GM18511 (cell line): ENCODE results near the gene ATL3.
"Not testable (repeated sequence)": the region's sequence is repeated elsewhere in the genome, so short reads cannot be mapped to it uniquely, and the experiment has no call there.

Source experiments
- ATAC-seq: cut with Tn5 transposase; IDR thresholded peaks from one replicate; pipeline ENCODE4 v1.9.1; 2021; ENCODE audit warnings: mild to moderate bottlenecking, moderate library complexity; ENCODE audit not compliant: unreplicated experiment

The ATL3 gene

GRCh38 chr11:63590024-63590788 lies 81.0 kb downstream of the ATL3 start:
- no peak for ATAC-seq

DNA sequence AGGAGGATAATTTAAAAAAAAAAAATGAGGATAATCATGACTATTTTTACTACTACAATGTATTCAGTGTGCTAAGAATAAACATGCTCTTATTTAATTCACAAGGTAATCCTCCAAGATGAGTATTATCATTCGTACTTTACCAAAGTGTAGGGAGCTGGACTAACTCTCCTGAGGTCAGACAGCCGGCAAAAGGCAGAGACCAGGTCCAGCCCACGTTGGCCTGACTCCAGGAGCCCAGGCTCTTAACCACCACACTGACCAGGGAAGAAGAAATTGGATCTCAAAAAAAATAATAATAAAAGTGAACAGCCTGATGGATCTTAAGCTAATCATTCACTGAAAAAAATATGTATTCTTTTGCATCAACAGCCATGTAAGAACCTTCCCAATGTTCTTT lies 82.2 kb downstream of the ATL3 start:
- ATAC-seq, result no peak

DNA sequence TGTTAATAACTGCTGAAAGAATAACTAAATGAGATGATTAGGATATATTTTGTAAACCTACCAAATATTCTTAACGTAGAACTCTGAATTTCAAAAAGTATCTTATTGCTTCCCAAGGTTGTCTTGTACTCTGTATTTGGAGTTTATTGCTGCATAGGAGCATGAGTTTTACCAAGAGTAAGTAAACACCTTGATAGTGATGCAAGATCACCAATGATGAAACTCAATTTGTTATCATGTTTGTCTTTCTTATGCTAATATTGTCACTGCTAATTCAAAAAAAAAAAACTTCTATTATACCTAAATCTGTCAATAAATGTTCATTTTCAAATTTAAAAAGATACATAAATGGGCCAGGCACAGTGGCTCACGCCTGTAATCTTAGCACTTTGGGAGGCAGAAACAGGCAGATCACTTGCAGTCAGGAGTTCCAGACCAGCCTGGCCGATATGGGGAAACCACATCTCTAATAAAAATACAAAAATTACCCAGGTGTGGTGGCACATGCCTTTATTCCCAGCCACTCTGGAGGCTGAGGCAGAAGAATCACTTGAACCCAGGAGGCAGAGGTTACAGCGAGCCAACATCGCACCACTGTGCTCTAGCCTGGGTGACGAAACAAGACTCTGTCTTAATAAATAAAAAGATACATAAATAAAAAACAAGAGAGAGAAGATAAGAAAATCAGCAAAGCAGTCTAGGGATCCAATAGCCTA lies 84.6 kb downstream of the ATL3 start:
- no peak for ATAC-seq

DNA sequence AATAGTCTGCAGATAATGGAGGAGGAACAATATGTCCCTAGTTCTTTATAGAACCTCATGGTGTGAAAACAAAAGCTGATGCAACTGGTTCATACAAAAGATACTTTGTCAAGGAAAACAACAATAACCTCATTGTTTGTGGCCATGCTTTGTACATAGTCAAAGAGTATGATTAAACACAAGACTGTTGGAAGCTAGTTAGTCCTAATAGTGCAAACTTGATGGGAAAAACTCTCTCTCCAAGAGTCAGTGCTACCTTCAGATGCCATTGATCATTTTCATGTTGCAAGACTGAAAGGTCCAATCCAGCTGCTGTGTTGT lies 87.9 kb downstream of the ATL3 start:
- ATAC-seq, result no peak

- not testable (repeated sequence) for ATAC-seq
Observed at GRCh38 chr11:63581224-63581623, 90.0 kb downstream of the ATL3 start.

DNA sequence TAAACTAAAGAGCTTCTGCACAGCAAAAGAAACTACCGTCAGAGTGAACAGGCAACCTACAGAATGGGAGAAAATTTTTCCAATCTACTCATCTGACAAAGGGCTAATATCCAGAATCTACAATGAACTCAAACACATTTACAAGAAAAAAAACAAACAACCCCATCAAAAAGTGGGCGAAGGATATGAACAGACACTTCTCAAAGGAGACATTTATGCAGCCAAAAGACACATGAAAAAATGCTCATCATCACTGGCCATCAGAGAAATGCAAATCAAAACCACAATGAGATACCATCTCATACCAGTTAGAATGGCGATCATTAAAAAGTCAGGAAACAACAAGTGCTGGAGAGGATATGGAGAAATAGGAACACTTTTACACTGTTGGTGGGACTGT lies 92.3 kb downstream of the ATL3 start:
- not testable (repeated sequence) for ATAC-seq

- ATAC-seq, result no peak
Observed at GRCh38 chr11:63574856-63575602, 96.1 kb downstream of the ATL3 start.
